ENCODE measurements around the gene RALGPS1. TPM values are rescaled to one million over a fixed set of nuclear protein-coding genes. Genes with fewer than 3 reads are reported as not detected.

Gene RALGPS1
- total and polyA plus RNA-seq, 7 donors, result 3.9 to 7.7 (median 5.4) TPM

- Histone ChIP-seq H3K27me3 (ENCODE audit: insufficient read depth in 3 of 3, low read length in 2 of 3) (no peaks in the 10 kb centered on the region), H3K9me3 (no peaks in the 10 kb centered on the region), H3K36me3 (ENCODE audit: insufficient read depth in 1 of 2, low read depth in 1 of 2) (no peaks in the 10 kb centered on the region), H3K4me1 (peaks cover 83% of the 10 kb centered on the region), H3K27ac (no peak overlapping the region), H3K4me3 (no peak overlapping the region)
- TF ChIP-seq, protein P1, sequence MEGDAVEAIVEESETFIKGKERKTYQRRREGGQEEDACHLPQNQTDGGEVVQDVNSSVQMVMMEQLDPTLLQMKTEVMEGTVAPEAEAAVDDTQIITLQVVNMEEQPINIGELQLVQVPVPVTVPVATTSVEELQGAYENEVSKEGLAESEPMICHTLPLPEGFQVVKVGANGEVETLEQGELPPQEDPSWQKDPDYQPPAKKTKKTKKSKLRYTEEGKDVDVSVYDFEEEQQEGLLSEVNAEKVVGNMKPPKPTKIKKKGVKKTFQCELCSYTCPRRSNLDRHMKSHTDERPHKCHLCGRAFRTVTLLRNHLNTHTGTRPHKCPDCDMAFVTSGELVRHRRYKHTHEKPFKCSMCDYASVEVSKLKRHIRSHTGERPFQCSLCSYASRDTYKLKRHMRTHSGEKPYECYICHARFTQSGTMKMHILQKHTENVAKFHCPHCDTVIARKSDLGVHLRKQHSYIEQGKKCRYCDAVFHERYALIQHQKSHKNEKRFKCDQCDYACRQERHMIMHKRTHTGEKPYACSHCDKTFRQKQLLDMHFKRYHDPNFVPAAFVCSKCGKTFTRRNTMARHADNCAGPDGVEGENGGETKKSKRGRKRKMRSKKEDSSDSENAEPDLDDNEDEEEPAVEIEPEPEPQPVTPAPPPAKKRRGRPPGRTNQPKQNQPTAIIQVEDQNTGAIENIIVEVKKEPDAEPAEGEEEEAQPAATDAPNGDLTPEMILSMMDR (IDR thresholded peaks at IDR 0.05), result no peak
- intact Hi-C loops (cut with DNase I), result no loop called here
- 79 to 89% (median 87%) methylated on average over 8 of the region's 8 CpGs for WGBS, 3 donors
- ATAC-seq (no peak), DNase-seq (peak in 1 of 2 donors; percentile 43)
Observed at GRCh38 chr9:127136081-127136879, 221.7 kb downstream of the RALGPS1 start.

- intact Hi-C loops (cut with DNase I), result no loop called here
- H3K27ac ChIP-seq, result peak overlapping the region; percentile 23
- H3K4me3 ChIP-seq, result no peak overlapping the region
- no peaks in the 10 kb centered on the region for H3K27me3 ChIP-seq (ENCODE audit: insufficient read depth in 3 of 3, low read length in 2 of 3)
- ATAC-seq (no peak), DNase-seq (no peak)
- peaks cover 81% of the 10 kb centered on the region for H3K4me1 ChIP-seq
- H3K9me3 ChIP-seq, result no peaks in the 10 kb centered on the region
- WGBS, 3 donors, result 86 to 90% (median 88%) methylated on average over 5 of the region's 5 CpGs
- no peaks in the 10 kb centered on the region for H3K36me3 ChIP-seq (ENCODE audit: insufficient read depth in 1 of 2, low read depth in 1 of 2)
- TF ChIP-seq, protein P1 (IDR thresholded peaks at IDR 0.05), result no peak
Observed at GRCh38 chr9:127136880-127137639, 222.5 kb downstream of the RALGPS1 start.

DNA sequence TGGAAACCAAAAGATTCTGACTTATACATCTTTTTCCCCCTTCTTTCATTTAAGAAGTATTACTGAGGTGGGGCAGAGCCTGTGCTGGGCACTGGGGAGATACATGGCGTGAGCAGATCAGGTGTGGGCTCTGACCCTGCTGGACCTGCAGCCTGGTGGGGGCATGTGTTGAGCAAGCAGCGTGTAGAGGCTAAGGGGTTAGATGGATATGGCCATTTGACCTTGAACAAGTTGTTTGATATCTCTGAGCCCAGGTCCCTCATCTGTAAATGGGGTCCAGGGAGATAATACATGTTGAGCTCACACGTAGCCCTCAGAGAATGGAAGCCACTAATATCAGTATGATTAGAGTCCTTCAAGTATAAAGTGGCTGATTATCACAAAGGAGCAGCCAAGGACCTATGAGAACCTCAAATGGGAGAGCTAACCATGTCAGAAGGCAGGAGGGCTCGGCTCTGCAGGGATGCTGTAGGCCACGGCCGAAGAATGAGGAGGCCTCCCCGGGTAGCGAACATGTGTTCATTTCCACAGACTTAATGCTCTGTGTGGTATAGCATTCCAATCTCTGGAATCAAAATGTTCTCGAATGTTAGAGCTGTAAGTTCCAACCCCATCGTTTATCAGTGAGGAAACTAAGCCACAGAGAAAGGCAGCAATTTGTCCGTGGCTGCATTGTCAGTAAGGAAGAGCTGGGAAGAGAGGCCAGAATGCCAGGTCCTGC is 223.2 kb downstream of the RALGPS1 start:
- Histone ChIP-seq H3K27ac (peak overlapping the region; percentile 82), H3K36me3 (ENCODE audit: insufficient read depth in 1 of 2, low read depth in 1 of 2) (no peaks in the 10 kb centered on the region), H3K9me3 (no peaks in the 10 kb centered on the region), H3K4me1 (peaks cover 81% of the 10 kb centered on the region), H3K4me3 (no peak overlapping the region), H3K27me3 (ENCODE audit: insufficient read depth in 3 of 3, low read length in 2 of 3) (no peaks in the 10 kb centered on the region)
- DNase-seq (peak in 1 of 2 donors; percentile 46), ATAC-seq (no peak)
- TF ChIP-seq, protein P1 (IDR thresholded peaks at IDR 0.05), result no peak
- 92 to 97% (median 94%) methylated on average over 11 of the region's 11 CpGs for WGBS, 3 donors
- intact Hi-C loops (cut with DNase I), result no loop called here

DNA sequence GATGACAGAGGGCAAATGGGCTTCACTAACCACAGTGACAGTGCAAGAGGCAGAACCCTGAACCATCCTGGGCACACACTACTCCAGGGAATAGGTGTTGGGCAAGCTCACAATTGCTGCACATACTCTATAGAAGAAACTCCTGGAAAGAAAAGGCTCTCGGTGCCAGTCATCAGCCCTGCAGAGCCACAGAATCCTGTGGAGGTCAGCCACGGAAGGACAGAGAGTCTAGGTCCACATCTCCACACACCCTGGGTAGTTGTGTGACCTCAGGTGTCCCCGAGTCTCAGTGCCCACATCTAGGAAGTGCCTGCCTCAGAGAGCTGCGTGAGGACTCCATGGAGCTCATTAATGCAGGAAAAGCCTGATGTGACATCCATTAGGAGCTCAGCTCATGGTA is 223.9 kb downstream of the RALGPS1 start:
- Histone ChIP-seq H3K4me1 (peaks cover 81% of the 10 kb centered on the region), H3K36me3 (ENCODE audit: insufficient read depth in 1 of 2, low read depth in 1 of 2) (no peaks in the 10 kb centered on the region), H3K27me3 (ENCODE audit: insufficient read depth in 3 of 3, low read length in 2 of 3) (no peaks in the 10 kb centered on the region), H3K9me3 (no peaks in the 10 kb centered on the region), H3K4me3 (no peak overlapping the region), H3K27ac (peak overlapping the region; percentile 82)
- WGBS, 3 donors, result 70 to 91% (median 72%) methylated on average over 4 of the region's 4 CpGs
- peak in 2 of 4 donors; percentile 16 to 24 for ATAC-seq
- TF ChIP-seq, protein P1 (IDR thresholded peaks at IDR 0.05), result no peak
- intact Hi-C loops (cut with DNase I), result no loop called here
- DNase-seq, result no peak
